ENCODE data around the gene SKI.

The SKI gene

GRCh38 chr1:2196901-2197638, 31.0 kb upstream of the SKI start:
- no peak for DNase-seq (ENCODE audit: insufficient read length)
- no peak for FAIRE-seq
- TF ChIP-seq POLR2AphosphoS5 (IDR thresholded peaks at IDR 0.05; ENCODE audit: low read depth, low read length): no peak
- TF ChIP-seq TAF1 (IDR thresholded peaks at IDR 0.05; ENCODE audit: borderline replicate concordance, low read depth, low read length): no peak
- no peak for TF ChIP-seq POLR2A (IDR thresholded peaks at IDR 0.05; ENCODE audit: low read depth, low read length)

- FAIRE-seq (no peak), DNase-seq (ENCODE audit: insufficient read length) (no peak)
- TF ChIP-seq POLR2AphosphoS5 (IDR thresholded peaks at IDR 0.05; ENCODE audit: low read depth, low read length) (no peak), POLR2A (IDR thresholded peaks at IDR 0.05; ENCODE audit: low read depth, low read length) (no peak), TAF1 (IDR thresholded peaks at IDR 0.05; ENCODE audit: borderline replicate concordance, low read depth, low read length) (no peak)
Measured at GRCh38 chr1:2197707-2198165, 30.4 kb upstream of the SKI start.

- DNase-seq (ENCODE audit: insufficient read length): no peak
- FAIRE-seq: no peak
- TF ChIP-seq POLR2AphosphoS5 (IDR thresholded peaks at IDR 0.05; ENCODE audit: low read depth, low read length) (no peak), POLR2A (IDR thresholded peaks at IDR 0.05; ENCODE audit: low read depth, low read length) (no peak), TAF1 (IDR thresholded peaks at IDR 0.05; ENCODE audit: borderline replicate concordance, low read depth, low read length) (no peak)
Measured at GRCh38 chr1:2198571-2198970, 29.5 kb upstream of the SKI start.

GRCh38 chr1:2199042-2199810, 28.9 kb upstream of the SKI start:
- FAIRE-seq: no peak
- TF ChIP-seq POLR2A (IDR thresholded peaks at IDR 0.05; ENCODE audit: low read depth, low read length) (no peak), POLR2AphosphoS5 (IDR thresholded peaks at IDR 0.05; ENCODE audit: low read depth, low read length) (no peak), TAF1 (IDR thresholded peaks at IDR 0.05; ENCODE audit: borderline replicate concordance, low read depth, low read length) (no peak)
- peak; percentile 71 for DNase-seq (ENCODE audit: insufficient read length)

DNA sequence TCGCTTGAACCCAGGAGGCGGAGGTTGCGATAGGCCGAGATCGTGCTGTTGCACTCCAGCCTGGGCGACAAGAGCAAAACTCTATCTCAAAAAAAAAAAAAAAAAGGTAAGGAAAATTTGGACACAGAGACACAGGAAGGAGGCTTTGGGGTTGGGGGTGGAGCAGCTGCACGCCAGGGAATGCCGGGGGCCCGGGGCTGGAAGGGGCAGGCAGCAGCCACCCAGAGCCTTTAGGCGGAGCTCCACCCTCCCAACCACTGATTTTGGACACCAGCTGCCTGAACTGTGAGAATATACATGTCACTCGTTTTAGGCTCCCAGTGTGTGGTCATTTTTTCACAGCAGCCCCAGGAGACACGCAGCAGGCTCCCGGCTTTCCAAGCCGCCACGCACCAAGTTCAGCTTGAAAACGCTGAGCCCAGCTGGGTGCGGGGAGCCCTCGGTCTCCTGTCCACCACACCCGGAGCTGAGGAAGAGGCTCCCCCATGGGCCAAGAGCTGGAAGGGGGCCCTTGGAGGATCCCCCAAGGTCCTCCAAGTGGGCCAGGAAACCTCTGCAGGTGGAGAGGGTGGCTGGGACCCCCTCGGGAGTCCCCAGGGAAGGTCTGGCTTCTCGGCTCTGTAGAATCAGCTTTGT, 27.7 kb upstream of the SKI start:
- TF ChIP-seq TAF1 (IDR thresholded peaks at IDR 0.05; ENCODE audit: borderline replicate concordance, low read depth, low read length) (no peak), POLR2AphosphoS5 (IDR thresholded peaks at IDR 0.05; ENCODE audit: low read depth, low read length) (no peak)
- DNase-seq (ENCODE audit: insufficient read length): no peak
- FAIRE-seq: no peak

DNA sequence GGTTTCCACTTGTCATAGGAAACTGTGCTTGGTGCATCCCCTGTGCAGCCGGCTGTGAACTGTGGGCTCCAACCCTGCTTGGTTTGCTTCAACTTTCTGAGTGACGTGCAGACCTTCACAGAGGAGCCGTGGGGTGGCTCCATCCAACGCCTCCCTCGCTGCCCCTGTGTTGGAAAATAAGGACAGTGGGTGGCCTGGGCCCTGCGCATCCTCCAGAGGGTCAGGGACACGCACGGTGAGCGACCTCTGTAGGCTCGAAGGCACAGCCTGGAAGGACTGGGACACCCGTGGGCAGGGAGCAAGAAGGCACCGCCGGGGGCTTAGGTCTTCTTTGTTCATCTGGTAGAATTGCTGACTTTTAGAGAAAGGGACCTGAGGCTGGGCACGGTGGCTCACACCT, 27.1 kb upstream of the SKI start:
- TF ChIP-seq POLR2AphosphoS5 (IDR thresholded peaks at IDR 0.05; ENCODE audit: low read depth, low read length) (no peak), TAF1 (IDR thresholded peaks at IDR 0.05; ENCODE audit: borderline replicate concordance, low read depth, low read length) (no peak)
- FAIRE-seq: no peak
- no peak for DNase-seq (ENCODE audit: insufficient read length)

GRCh38 chr1:2202008-2202575, 26.0 kb upstream of the SKI start:
- DNase-seq (ENCODE audit: insufficient read length): no peak
- TF ChIP-seq POLR2A (IDR thresholded peaks at IDR 0.05; ENCODE audit: low read depth, low read length): no peak
- no peak for TF ChIP-seq POLR2AphosphoS5 (IDR thresholded peaks at IDR 0.05; ENCODE audit: low read depth, low read length)
- FAIRE-seq: no peak

GRCh38 chr1:2202843-2203601, 25.1 kb upstream of the SKI start:
- no peak for FAIRE-seq
- DNase-seq (ENCODE audit: insufficient read length): no peak
- TF ChIP-seq POLR2AphosphoS5 (IDR thresholded peaks at IDR 0.05; ENCODE audit: low read depth, low read length): no peak

GRCh38 chr1:2203671-2204414, 24.3 kb upstream of the SKI start:
- DNase-seq (ENCODE audit: insufficient read length) (no peak), FAIRE-seq (no peak)
- TF ChIP-seq POLR2A (IDR thresholded peaks at IDR 0.05; ENCODE audit: low read depth, low read length): no peak
- TF ChIP-seq POLR2AphosphoS5 (IDR thresholded peaks at IDR 0.05; ENCODE audit: low read depth, low read length): no peak
- TF ChIP-seq TAF1 (IDR thresholded peaks at IDR 0.05; ENCODE audit: borderline replicate concordance, low read depth, low read length): no peak

- DNase-seq (ENCODE audit: insufficient read length) (peak; percentile 93), FAIRE-seq (no peak)
- TF ChIP-seq POLR2AphosphoS5 (IDR thresholded peaks at IDR 0.05; ENCODE audit: low read depth, low read length): no peak
- TF ChIP-seq POLR2A (IDR thresholded peaks at IDR 0.05; ENCODE audit: low read depth, low read length): no peak
- TF ChIP-seq TAF1 (IDR thresholded peaks at IDR 0.05; ENCODE audit: borderline replicate concordance, low read depth, low read length): no peak
Measured at GRCh38 chr1:2204415-2205190, 23.5 kb upstream of the SKI start.

Data from GM12892 (cell line).